IgD-negative memory B cell (primary cell): ENCODE results near the gene CYSLTR2. TPM values are rescaled to one million over a fixed set of nuclear protein-coding genes. Genes with fewer than 3 reads are reported as not detected.
A peak's percentile ranks its signal among the peaks of the same experiment; 100 is the strongest.
"Not testable (repeated sequence)": the region's sequence is repeated elsewhere in the genome, so short reads cannot be mapped to it uniquely, and the experiment has no call there.

ENCODE experiments used
- H3K27ac Mint-ChIP-seq, 3 donors: one replicate each; pipeline ENCODE4 v1.8.0; 2020 to 2022; ENCODE audit warnings: mild to moderate bottlenecking in 3 of 3, mixed read lengths in 3 of 3, moderate library complexity in 1 of 3
- H3K27me3 Mint-ChIP-seq: one replicate; pipeline ENCODE4 v1.8.0; 2021; ENCODE audit warnings: mixed read lengths
- H3K36me3 Mint-ChIP-seq: one replicate; pipeline ENCODE4 v1.8.0; 2020; ENCODE audit warnings: mild to moderate bottlenecking, mixed read lengths
- H3K4me1 Mint-ChIP-seq, 3 donors: one replicate each; pipeline ENCODE4 v1.8.0; 2020 to 2022; ENCODE audit warnings: mixed read lengths in 3 of 3, mild to moderate bottlenecking in 1 of 3
- H3K4me3 Mint-ChIP-seq, 4 donors: one replicate each; pipeline ENCODE4 v1.8.0; 2020 to 2022; ENCODE audit warnings: mild to moderate bottlenecking in 4 of 4, mixed read lengths in 4 of 4, moderate library complexity in 3 of 4
- H3K9me3 Mint-ChIP-seq, 3 donors: one replicate each; pipeline ENCODE4 v1.8.0; 2020 to 2021; ENCODE audit warnings: mixed read lengths in 3 of 3, mild to moderate bottlenecking in 1 of 3
- polyA plus RNA-seq: library from polyadenylated mRNA; unstranded; fragments of 300-500 nt; fragmentation: Illumina TruSeq; gene quantifications from one replicate; pipeline ENCODE4 v1.2.3, GENCODE V29; 2021

CYSLTR2 gene
- polyA plus RNA-seq, 1 donor from 2014 or later = not detected

DNA sequence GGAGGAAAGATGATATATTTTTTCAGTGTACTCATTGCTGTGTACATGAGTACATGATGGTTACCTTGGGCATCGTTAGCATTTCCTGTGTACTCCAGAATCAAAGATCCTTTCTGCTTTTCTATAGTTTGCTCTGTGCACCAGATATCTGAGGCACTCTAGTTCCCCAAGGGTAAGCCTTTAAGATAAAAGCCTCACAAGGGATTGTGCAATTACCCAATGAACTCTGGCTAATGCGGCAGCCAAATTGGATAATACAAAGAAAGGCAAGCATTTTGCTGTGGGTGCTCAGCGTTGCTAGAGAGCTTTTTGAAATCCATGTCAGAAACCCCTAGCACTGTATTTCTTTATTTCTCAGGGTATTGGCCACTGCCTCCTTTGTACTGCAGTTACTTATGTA is 2.9 kb downstream of the CYSLTR2 start:
- peaks cover 1 to 18% (median 14%) of the 10 kb centered on the region in 3 donors for H3K4me1 Mint-ChIP-seq

GRCh38 chr13:48660361-48661076 is 6.8 kb downstream of the CYSLTR2 start:
- no peaks in the 10 kb centered on the region for H3K36me3 Mint-ChIP-seq
- peaks cover 1 to 6% (median 2%) of the 10 kb centered on the region in 3 donors for H3K9me3 Mint-ChIP-seq
- peak overlapping the region in 1 of 4 donors; percentile 2 for H3K4me3 Mint-ChIP-seq
- peaks cover 3% of the 10 kb centered on the region for H3K27me3 Mint-ChIP-seq
- H3K4me1 Mint-ChIP-seq = peaks cover 2 to 5% (median 5%) of the 10 kb centered on the region in 3 donors
- H3K27ac Mint-ChIP-seq = no peak overlapping the region

More for the DNA sequence above, 2.9 kb downstream of the CYSLTR2 start:
- H3K9me3 Mint-ChIP-seq = no peaks in the 10 kb centered on the region
- no peaks in the 10 kb centered on the region for H3K36me3 Mint-ChIP-seq
- H3K4me3 Mint-ChIP-seq = no peak overlapping the region
- H3K27me3 Mint-ChIP-seq = peaks cover 7% of the 10 kb centered on the region
- H3K27ac Mint-ChIP-seq = no peak overlapping the region

- Mint-ChIP-seq H3K4me1 (peaks cover 2 to 5% (median 5%) of the 10 kb centered on the region in 3 donors), H3K36me3 (no peaks in the 10 kb centered on the region), H3K27me3 (peaks cover 3% of the 10 kb centered on the region), H3K9me3 (peaks cover 2 to 11% (median 5%) of the 10 kb centered on the region in 3 donors), H3K27ac (no peak overlapping the region), H3K4me3 (no peak overlapping the region)
Measured at GRCh38 chr13:48661107-48661506, 7.4 kb downstream of the CYSLTR2 start.

DNA sequence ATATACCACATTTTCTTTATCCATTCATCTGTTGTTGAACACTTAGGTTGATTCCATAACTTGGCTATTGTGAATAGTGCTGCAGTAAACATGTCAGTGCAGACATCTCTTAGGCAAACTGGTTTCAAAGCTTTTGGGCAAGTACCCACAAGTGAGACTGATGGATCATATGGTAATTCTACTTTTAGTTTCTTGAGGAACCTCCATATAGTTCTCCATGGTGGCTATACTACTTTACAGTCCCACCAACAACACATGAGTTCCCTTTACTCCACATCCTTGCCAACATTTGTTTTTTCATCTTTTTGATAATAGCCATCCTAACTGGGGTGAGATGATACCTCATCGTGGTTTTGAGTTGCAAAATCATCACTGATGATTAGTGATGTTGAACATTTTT is 8.5 kb downstream of the CYSLTR2 start:
- Mint-ChIP-seq H3K27me3 (peaks cover 1% of the 10 kb centered on the region), H3K4me3 (no peak overlapping the region), H3K27ac (no peak overlapping the region), H3K9me3 (peaks cover 5 to 21% (median 9%) of the 10 kb centered on the region in 3 donors), H3K4me1 (peaks cover under 1 to 5% (median 2%) of the 10 kb centered on the region in 3 donors), H3K36me3 (no peaks in the 10 kb centered on the region)

GRCh38 chr13:48667136-48667535 is 13.4 kb downstream of the CYSLTR2 start:
- H3K4me3 Mint-ChIP-seq = no peak overlapping the region
- H3K27ac Mint-ChIP-seq = no peak overlapping the region
- no peaks in the 10 kb centered on the region for H3K4me1 Mint-ChIP-seq
- H3K9me3 Mint-ChIP-seq = peaks cover 17 to 32% (median 25%) of the 10 kb centered on the region in 3 donors
- H3K36me3 Mint-ChIP-seq = no peaks in the 10 kb centered on the region
- H3K27me3 Mint-ChIP-seq = no peaks in the 10 kb centered on the region

DNA sequence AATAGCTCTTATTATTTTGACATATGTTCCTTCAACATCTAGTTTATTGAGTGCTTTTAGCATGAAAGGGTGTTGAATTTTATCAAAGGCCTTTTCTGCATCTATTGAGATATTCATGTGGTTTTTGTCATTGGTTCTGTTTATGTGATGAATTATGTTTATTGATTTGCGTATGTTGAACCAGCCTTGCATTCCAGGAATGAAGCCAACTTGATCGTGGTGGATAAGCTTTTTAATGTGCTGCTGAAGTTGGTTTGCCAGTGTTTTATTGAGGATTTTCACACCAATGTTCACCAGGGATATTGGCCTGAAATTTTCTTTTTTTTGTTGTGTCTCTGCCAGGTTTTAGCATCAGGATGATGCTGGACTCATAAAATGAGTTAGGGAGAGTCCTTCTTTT is 17.7 kb downstream of the CYSLTR2 start:
- H3K9me3 Mint-ChIP-seq = peaks cover 14 to 33% (median 23%) of the 10 kb centered on the region in 3 donors
- not testable (repeated sequence) for H3K4me1 Mint-ChIP-seq, H3K4me3 Mint-ChIP-seq, H3K27ac Mint-ChIP-seq, H3K27me3 Mint-ChIP-seq, H3K36me3 Mint-ChIP-seq

- Mint-ChIP-seq H3K36me3 (no peaks in the 10 kb centered on the region), H3K4me1 (no peaks in the 10 kb centered on the region), H3K4me3 (no peak overlapping the region), H3K9me3 (peaks cover 8 to 22% (median 11%) of the 10 kb centered on the region in 3 donors), H3K27ac (no peak overlapping the region), H3K27me3 (peaks cover 6% of the 10 kb centered on the region)
Measured at GRCh38 chr13:48675247-48675646, 21.5 kb downstream of the CYSLTR2 start.

GRCh38 chr13:48678316-48678715 is 24.6 kb downstream of the CYSLTR2 start:
- H3K27ac Mint-ChIP-seq = no peak overlapping the region
- no peaks in the 10 kb centered on the region for H3K36me3 Mint-ChIP-seq
- H3K4me1 Mint-ChIP-seq = no peaks in the 10 kb centered on the region
- H3K27me3 Mint-ChIP-seq = peaks cover 6% of the 10 kb centered on the region
- peaks cover 0 to 7% (median 4%) of the 10 kb centered on the region in 3 donors for H3K9me3 Mint-ChIP-seq
- H3K4me3 Mint-ChIP-seq = peak overlapping the region in 1 of 4 donors; percentile 19

DNA sequence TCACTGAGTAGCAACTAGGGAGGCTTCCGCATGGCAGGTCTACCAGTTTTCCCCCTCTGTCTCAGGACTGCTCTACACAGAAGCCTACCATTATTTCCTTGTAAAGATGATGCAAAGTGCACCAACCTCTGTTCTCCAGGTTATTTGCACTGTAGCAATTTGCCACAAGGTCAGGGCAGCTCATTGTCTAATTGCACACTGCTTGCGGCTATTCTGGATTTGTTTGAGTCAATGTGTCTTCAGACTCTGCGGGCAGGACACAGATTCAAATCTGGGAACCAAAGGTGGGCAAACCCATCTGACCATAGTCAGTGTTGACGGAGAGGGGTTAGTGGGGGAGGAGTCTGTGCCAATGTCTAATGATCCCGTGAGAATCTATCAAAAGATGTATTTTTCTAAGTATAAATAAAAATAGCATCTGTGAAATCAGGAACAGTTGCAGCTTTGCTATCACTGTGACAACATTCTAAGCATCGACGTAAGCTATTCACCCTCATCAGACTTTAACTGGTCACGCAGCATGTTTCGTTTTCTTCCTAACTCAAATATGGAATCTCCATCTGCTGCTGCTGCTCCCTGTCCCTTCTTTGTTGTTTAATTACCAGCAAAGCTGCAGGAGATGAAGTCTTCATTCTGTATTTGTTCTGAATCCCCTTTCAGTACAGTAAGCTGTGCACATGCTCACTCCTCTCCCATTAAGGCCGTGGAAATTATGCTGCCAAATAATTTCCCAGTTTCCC is 26.4 kb downstream of the CYSLTR2 start:
- Mint-ChIP-seq H3K9me3 (peaks cover 0 to 3% (median 0%) of the 10 kb centered on the region in 3 donors), H3K4me3 (no peak overlapping the region), H3K4me1 (no peaks in the 10 kb centered on the region), H3K27me3 (peaks cover 4% of the 10 kb centered on the region), H3K36me3 (no peaks in the 10 kb centered on the region), H3K27ac (no peak overlapping the region)

DNA sequence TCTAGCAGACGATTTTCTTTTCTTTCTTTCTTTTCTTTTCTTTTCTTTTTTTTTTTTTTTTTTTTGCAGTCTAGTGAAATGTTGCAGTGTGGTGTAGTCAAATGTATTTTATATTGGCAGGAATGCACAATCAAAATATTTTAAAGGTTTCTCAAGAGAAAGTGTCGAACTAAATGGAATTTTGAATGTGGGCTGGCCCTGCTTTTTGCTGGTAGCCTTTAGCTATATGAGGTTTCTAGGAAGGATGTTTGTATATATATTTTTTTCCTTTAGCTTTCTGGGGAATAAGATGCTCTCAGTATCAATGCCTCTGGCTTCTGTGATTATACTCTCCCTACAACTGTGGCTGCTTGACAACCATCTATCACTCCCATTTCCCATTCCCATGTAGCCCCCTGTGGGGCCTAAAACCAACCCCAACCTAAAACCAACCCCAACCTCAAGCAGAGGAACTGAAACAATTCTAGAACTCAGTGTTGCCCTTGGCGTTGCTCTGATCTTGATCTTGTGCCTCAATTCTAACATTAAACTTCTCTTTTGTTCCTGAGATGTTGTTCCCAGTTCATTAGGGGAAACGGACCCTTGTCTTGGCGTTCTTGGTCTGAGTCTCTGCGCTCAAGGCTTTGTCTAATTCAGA is 27.1 kb downstream of the CYSLTR2 start:
- H3K27me3 Mint-ChIP-seq = peaks cover 3% of the 10 kb centered on the region
- no peak overlapping the region for H3K4me3 Mint-ChIP-seq
- H3K27ac Mint-ChIP-seq = no peak overlapping the region
- no peaks in the 10 kb centered on the region for H3K36me3 Mint-ChIP-seq
- H3K4me1 Mint-ChIP-seq = no peaks in the 10 kb centered on the region
- H3K9me3 Mint-ChIP-seq = peaks cover 0 to 3% (median 0%) of the 10 kb centered on the region in 3 donors

GRCh38 chr13:48681905-48682304 is 28.2 kb downstream of the CYSLTR2 start:
- Mint-ChIP-seq H3K36me3 (no peaks in the 10 kb centered on the region), H3K4me3 (no peak overlapping the region), H3K27ac (no peak overlapping the region), H3K9me3 (peaks cover 0 to 3% (median 0%) of the 10 kb centered on the region in 3 donors), H3K4me1 (no peaks in the 10 kb centered on the region), H3K27me3 (peaks cover 3% of the 10 kb centered on the region)

DNA sequence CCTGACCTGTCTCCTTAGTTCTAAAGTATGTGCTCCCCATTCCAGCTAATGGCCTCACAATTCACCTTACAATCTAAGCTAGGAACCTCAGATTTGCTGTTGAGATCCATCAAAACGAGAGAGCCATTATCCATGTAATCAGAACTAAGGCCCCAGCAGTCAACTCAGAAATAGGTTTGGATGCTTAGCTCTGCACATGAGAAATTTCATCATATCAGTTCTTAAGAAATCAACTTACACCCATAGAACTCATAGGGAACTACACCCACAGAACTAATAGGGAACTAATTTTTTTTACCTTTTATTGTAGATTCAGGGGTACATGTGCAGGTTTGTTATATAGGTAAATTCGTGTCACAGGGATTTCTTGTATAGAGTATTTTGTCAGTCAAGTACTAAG is 28.7 kb downstream of the CYSLTR2 start:
- H3K36me3 Mint-ChIP-seq = no peaks in the 10 kb centered on the region
- no peaks in the 10 kb centered on the region for H3K4me1 Mint-ChIP-seq
- peaks cover 3% of the 10 kb centered on the region for H3K27me3 Mint-ChIP-seq
- no peak overlapping the region for H3K4me3 Mint-ChIP-seq
- peaks cover 0 to 3% (median 0%) of the 10 kb centered on the region in 3 donors for H3K9me3 Mint-ChIP-seq
- no peak overlapping the region for H3K27ac Mint-ChIP-seq

- Mint-ChIP-seq H3K9me3 (peaks cover 3 to 8% (median 4%) of the 10 kb centered on the region in 3 donors), H3K4me3 (no peak overlapping the region), H3K27me3 (peaks cover 3% of the 10 kb centered on the region), H3K4me1 (no peaks in the 10 kb centered on the region), H3K36me3 (no peaks in the 10 kb centered on the region), H3K27ac (no peak overlapping the region)
Measured at GRCh38 chr13:48686636-48687210, 33.0 kb downstream of the CYSLTR2 start.

DNA sequence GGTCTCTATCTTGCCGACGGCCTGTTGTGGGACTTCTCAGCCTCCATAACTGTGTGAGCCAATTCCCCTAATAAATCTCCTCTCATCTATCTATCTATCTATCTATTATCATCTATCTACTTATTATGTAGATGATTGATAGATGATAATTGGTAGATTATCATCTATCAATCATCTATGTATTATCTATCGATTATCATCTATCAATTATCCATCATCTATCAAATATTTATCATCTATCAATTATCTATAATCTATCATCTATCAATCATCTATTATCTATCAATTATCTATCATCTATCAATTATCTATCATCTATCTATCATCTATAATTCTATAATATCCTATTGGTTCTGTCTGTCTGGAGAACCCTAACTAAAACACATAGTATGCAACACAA is 33.5 kb downstream of the CYSLTR2 start:
- Mint-ChIP-seq H3K36me3 (no peaks in the 10 kb centered on the region), H3K27me3 (peaks cover 3% of the 10 kb centered on the region), H3K4me3 (no peak overlapping the region)

DNA sequence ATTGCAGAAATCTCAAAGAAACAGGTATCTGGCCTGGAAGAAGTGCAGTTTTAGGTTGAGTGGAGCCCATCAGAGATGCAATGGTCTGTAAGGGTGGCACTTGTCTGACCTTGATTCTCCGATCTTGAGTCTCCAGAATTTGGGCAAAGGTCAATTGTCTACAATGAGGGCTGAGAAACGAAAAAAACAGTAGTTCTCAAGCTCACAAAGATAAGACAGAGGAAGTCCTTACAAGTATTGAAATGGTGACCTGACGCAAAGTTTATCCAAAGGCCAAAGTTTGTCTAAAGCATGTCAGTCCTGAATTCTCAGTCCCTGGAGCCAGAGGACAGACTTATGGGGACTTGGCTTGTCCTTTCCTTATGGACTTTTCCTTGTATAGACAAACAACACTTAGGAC is 40.3 kb downstream of the CYSLTR2 start:
- Mint-ChIP-seq H3K27ac (no peak overlapping the region), H3K36me3 (peaks cover 5% of the 10 kb centered on the region), H3K4me3 (no peak overlapping the region), H3K4me1 (no peaks in the 10 kb centered on the region), H3K9me3 (peaks cover 3 to 10% (median 3%) of the 10 kb centered on the region in 3 donors), H3K27me3 (peaks cover 20% of the 10 kb centered on the region)

More for the DNA sequence above, 33.5 kb downstream of the CYSLTR2 start:
- Mint-ChIP-seq H3K9me3 (peaks cover 3 to 8% (median 4%) of the 10 kb centered on the region in 3 donors), H3K27ac (no peak overlapping the region), H3K4me1 (no peaks in the 10 kb centered on the region)
